ENCODE data around the gene WDR90.
A peak's percentile ranks its signal among the peaks of the same experiment; 100 is the strongest.

The WDR90 gene

GRCh38 chr16:637081-638018 is 11.8 kb upstream of the WDR90 start:
- intact Hi-C loops (cut with DNase I; ENCODE audit: low total_unique reads), result loop anchor here (10.0 kb wide), 1 partner anchor 53 kb away; no protein-coding TSS in a partner anchor

GRCh38 chr16:638034-638543 is 11.1 kb upstream of the WDR90 start:
- H3K4me3 ChIP-seq, result no peak overlapping the region
- TF ChIP-seq CTCF (IDR thresholded peaks at IDR 0.05), result no peak
- intact Hi-C loops (cut with DNase I; ENCODE audit: low total_unique reads), result loop anchor here (10.0 kb wide), 1 partner anchor 53 kb away; no protein-coding TSS in a partner anchor
- no peaks in the 10 kb centered on the region for H3K9me3 ChIP-seq
- H3K4me1 ChIP-seq, result peaks cover 5 to 43% (median 34%) of the 10 kb centered on the region in 4 donors
- no peaks in the 10 kb centered on the region for H3K27me3 ChIP-seq
- H3K36me3 ChIP-seq, result peaks cover 0 to 21% (median 14%) of the 10 kb centered on the region in 3 donors
- DNase-seq, result no peak
- peak overlapping the region; percentile 97 for H3K27ac ChIP-seq

More at GRCh38 chr16:637081-638018, 11.8 kb upstream of the WDR90 start:
- H3K9me3 ChIP-seq, result no peaks in the 10 kb centered on the region
- H3K27me3 ChIP-seq, result peaks cover 0 to 2% of the 10 kb centered on the region in 2 donors
- peaks cover 0 to 28% (median 18%) of the 10 kb centered on the region in 3 donors for H3K36me3 ChIP-seq
- peaks cover 5 to 36% (median 28%) of the 10 kb centered on the region in 4 donors for H3K4me1 ChIP-seq
- DNase-seq, result peak; percentile 86 to 94
- H3K27ac ChIP-seq, result peak overlapping the region; percentile 97
- H3K4me3 ChIP-seq, result peak overlapping the region; percentile 66 to 91
- no peak for TF ChIP-seq CTCF (IDR thresholded peaks at IDR 0.05)

GRCh38 chr16:638836-639235 is 10.3 kb upstream of the WDR90 start:
- H3K4me3 ChIP-seq, result no peak overlapping the region
- H3K4me1 ChIP-seq, result peaks cover 5 to 46% (median 37%) of the 10 kb centered on the region in 4 donors
- intact Hi-C loops (cut with DNase I; ENCODE audit: low total_unique reads), result loop anchor here (10.0 kb wide), 1 partner anchor 54 kb away; no protein-coding TSS in a partner anchor
- no peaks in the 10 kb centered on the region for H3K9me3 ChIP-seq
- peaks cover 0 to 13% (median 7%) of the 10 kb centered on the region in 3 donors for H3K36me3 ChIP-seq
- H3K27ac ChIP-seq, result no peak overlapping the region
- H3K27me3 ChIP-seq, result no peaks in the 10 kb centered on the region
- no peak for TF ChIP-seq CTCF (IDR thresholded peaks at IDR 0.05)
- DNase-seq, result no peak

GRCh38 chr16:640614-641013 is 8.6 kb upstream of the WDR90 start:
- Histone ChIP-seq H3K9me3 (no peaks in the 10 kb centered on the region), H3K4me1 (peaks cover 5 to 37% (median 25%) of the 10 kb centered on the region in 4 donors), H3K27me3 (no peaks in the 10 kb centered on the region), H3K36me3 (no peaks in the 10 kb centered on the region), H3K27ac (peak overlapping the region; percentile 75 to 81), H3K4me3 (no peak overlapping the region)
- TF ChIP-seq CTCF (IDR thresholded peaks at IDR 0.05), result no peak
- no peak for DNase-seq
- intact Hi-C loops (cut with DNase I; ENCODE audit: low total_unique reads), result no loop called here

- Histone ChIP-seq H3K27ac (peak within 1 kb of the TSS; percentile 75 to 81), H3K4me3 (peak within 1 kb of the TSS; percentile 67 to 91), H3K9me3 (no peaks in the 10 kb centered on the region), H3K27me3 (no peaks in the 10 kb centered on the region), H3K4me1 (peaks cover 5 to 44% (median 23%) of the 10 kb centered on the region in 4 donors), H3K36me3 (no peaks in the 10 kb centered on the region)
- peak; percentile 76 to 91 for DNase-seq
- no peak for TF ChIP-seq CTCF (IDR thresholded peaks at IDR 0.05)
- intact Hi-C loops (cut with DNase I; ENCODE audit: low total_unique reads), result no loop called here
These were observed 7.6 kb upstream of the WDR90 start, which contains the start of gene MCRIP2 for GRCh38 chr16:641326-642188. MCRIP2 (plus strand) TSS chr16:641828; CDS start chr16:641992, 164 bp downstream.
